PC-3 (cell line): ENCODE results near the gene PDYN.

Source experiments
- EZH2 ChIP-seq: fragments of 300-600 bp; sonication (generic); IDR thresholded peaks from one replicate; pipeline ENCODE4 v1.6.1; 2017; ENCODE audit warnings: antibody characterized with exemption, mild to moderate bottlenecking, low read length; ENCODE audit not compliant: unreplicated experiment
- TF ChIP-seq, protein P1 (sequence below): fragments of 300-600 bp; sonication (generic); conservative IDR thresholded peaks from 2 replicates; pipeline ENCODE4 v1.5.1; 2017; ENCODE audit warnings: antibody characterized with exemption, low read depth, mild to moderate bottlenecking, low read length

DNA sequence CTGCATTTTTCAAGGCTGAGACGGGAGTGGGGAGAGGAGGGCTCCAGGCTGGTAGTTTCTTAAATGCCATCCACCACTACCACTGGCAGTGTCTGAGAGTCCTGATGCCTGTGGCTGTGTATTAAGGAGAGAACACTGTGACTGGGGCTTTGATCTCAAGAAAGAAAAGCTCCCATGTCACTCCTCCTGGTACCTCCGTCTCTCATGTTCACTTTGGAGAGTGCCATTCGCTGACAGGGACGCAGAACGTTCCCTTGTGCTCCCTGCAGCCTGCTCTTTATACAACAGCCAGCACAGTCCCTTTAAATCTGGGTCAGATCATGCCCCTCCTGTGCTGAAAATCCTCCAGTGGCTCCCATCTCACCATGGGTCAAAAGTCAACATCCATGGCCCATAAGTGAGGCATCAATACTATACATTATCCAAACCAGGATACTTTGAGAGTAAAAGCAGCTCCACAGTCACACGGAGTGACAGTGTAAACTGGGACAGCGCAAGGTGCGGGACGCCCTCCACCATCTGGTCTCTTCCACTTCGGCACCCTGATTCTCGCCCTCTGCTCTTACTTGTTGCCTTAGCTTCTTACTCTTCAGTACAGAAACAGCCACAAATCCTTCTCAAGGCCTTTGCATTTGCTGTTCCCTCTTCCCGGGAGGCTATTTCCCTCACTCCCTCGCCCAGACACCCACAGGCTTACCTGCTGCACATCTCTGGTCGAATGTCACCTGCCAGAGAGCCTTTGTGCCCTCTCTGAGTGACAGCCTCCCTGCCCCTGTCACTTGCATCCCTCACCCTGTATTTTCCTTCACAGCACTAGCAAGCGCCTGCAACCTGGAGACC is 20.0 kb downstream of the PDYN start:
- TF ChIP-seq, protein P1, sequence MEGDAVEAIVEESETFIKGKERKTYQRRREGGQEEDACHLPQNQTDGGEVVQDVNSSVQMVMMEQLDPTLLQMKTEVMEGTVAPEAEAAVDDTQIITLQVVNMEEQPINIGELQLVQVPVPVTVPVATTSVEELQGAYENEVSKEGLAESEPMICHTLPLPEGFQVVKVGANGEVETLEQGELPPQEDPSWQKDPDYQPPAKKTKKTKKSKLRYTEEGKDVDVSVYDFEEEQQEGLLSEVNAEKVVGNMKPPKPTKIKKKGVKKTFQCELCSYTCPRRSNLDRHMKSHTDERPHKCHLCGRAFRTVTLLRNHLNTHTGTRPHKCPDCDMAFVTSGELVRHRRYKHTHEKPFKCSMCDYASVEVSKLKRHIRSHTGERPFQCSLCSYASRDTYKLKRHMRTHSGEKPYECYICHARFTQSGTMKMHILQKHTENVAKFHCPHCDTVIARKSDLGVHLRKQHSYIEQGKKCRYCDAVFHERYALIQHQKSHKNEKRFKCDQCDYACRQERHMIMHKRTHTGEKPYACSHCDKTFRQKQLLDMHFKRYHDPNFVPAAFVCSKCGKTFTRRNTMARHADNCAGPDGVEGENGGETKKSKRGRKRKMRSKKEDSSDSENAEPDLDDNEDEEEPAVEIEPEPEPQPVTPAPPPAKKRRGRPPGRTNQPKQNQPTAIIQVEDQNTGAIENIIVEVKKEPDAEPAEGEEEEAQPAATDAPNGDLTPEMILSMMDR: no peak
- no peak for TF ChIP-seq EZH2
